ENCODE measurements around the gene MIEF1.
A peak's percentile ranks its signal among the peaks of the same experiment; 100 is the strongest.

The MIEF1 gene

GRCh38 chr22:39463931-39464390 lies 38.1 kb upstream of the MIEF1 start:
- no peak for ATAC-seq (replicated peaks; ENCODE audit: extremely low read depth, poor library complexity, severe bottlenecking)
- Mint-ChIP-seq H3K4me3 (no peak overlapping the region), H3K27me3 (peaks cover 37% of the 10 kb centered on the region), H3K4me1 (no peaks in the 10 kb centered on the region), H3K27ac (ENCODE audit: low read depth) (no peak overlapping the region), H3K36me3 (ENCODE audit: insufficient read depth) (no peaks in the 10 kb centered on the region), H3K9me3 (no peaks in the 10 kb centered on the region)
- no peak for DNase-seq (ENCODE audit: low spot score in 2 of 2)

- peaks cover 2% of the 10 kb centered on the region for H3K4me1 Mint-ChIP-seq
- H3K27ac Mint-ChIP-seq (ENCODE audit: low read depth), result no peak overlapping the region
- H3K4me3 Mint-ChIP-seq, result no peak overlapping the region
- peaks cover 1% of the 10 kb centered on the region for H3K36me3 Mint-ChIP-seq (ENCODE audit: insufficient read depth)
- ATAC-seq (replicated peaks; ENCODE audit: extremely low read depth, poor library complexity, severe bottlenecking) (no peak), DNase-seq (ENCODE audit: low spot score in 2 of 2) (no peak)
- H3K9me3 Mint-ChIP-seq, result no peaks in the 10 kb centered on the region
- H3K27me3 Mint-ChIP-seq, result peaks cover 14% of the 10 kb centered on the region
Observed at GRCh38 chr22:39466228-39467006, 35.7 kb upstream of the MIEF1 start.

- Mint-ChIP-seq H3K27me3 (peaks cover 7% of the 10 kb centered on the region), H3K4me1 (peaks cover 10% of the 10 kb centered on the region), H3K4me3 (no peak overlapping the region), H3K9me3 (no peaks in the 10 kb centered on the region), H3K27ac (ENCODE audit: low read depth) (no peak overlapping the region), H3K36me3 (ENCODE audit: insufficient read depth) (peaks cover 1% of the 10 kb centered on the region)
- DNase-seq (ENCODE audit: low spot score in 2 of 2) (no peak), ATAC-seq (replicated peaks; ENCODE audit: extremely low read depth, poor library complexity, severe bottlenecking) (no peak)
Observed at GRCh38 chr22:39467390-39467895, 34.6 kb upstream of the MIEF1 start.

GRCh38 chr22:39468487-39469325 lies 33.4 kb upstream of the MIEF1 start:
- DNase-seq (ENCODE audit: low spot score in 2 of 2) (no peak), ATAC-seq (replicated peaks; ENCODE audit: extremely low read depth, poor library complexity, severe bottlenecking) (no peak)
- Mint-ChIP-seq H3K4me1 (peaks cover 14% of the 10 kb centered on the region), H3K36me3 (ENCODE audit: insufficient read depth) (peaks cover 1% of the 10 kb centered on the region), H3K27ac (ENCODE audit: low read depth) (no peak overlapping the region), H3K27me3 (peaks cover 7% of the 10 kb centered on the region), H3K9me3 (no peaks in the 10 kb centered on the region), H3K4me3 (no peak overlapping the region)

GRCh38 chr22:39469326-39469680 lies 32.8 kb upstream of the MIEF1 start:
- ATAC-seq (replicated peaks; ENCODE audit: extremely low read depth, poor library complexity, severe bottlenecking), result no peak
- H3K4me3 Mint-ChIP-seq, result no peak overlapping the region
- no peak overlapping the region for H3K27ac Mint-ChIP-seq (ENCODE audit: low read depth)
- DNase-seq (ENCODE audit: low spot score in 2 of 2), result no peak
- H3K27me3 Mint-ChIP-seq, result peaks cover 7% of the 10 kb centered on the region
- peaks cover 14% of the 10 kb centered on the region for H3K4me1 Mint-ChIP-seq
- peaks cover 1% of the 10 kb centered on the region for H3K36me3 Mint-ChIP-seq (ENCODE audit: insufficient read depth)
- no peaks in the 10 kb centered on the region for H3K9me3 Mint-ChIP-seq

GRCh38 chr22:39469681-39470450 lies 32.2 kb upstream of the MIEF1 start:
- Mint-ChIP-seq H3K36me3 (ENCODE audit: insufficient read depth) (peaks cover 1% of the 10 kb centered on the region), H3K4me1 (peaks cover 14% of the 10 kb centered on the region), H3K9me3 (no peaks in the 10 kb centered on the region), H3K27me3 (peaks cover 7% of the 10 kb centered on the region), H3K27ac (ENCODE audit: low read depth) (peak overlapping the region; percentile 79), H3K4me3 (no peak overlapping the region)
- ATAC-seq (replicated peaks; ENCODE audit: extremely low read depth, poor library complexity, severe bottlenecking) (no peak), DNase-seq (ENCODE audit: low spot score in 2 of 2) (no peak)

- Mint-ChIP-seq H3K4me3 (no peak overlapping the region), H3K9me3 (no peaks in the 10 kb centered on the region), H3K36me3 (ENCODE audit: insufficient read depth) (peaks cover 1% of the 10 kb centered on the region), H3K27ac (ENCODE audit: low read depth) (peak overlapping the region; percentile 79), H3K4me1 (peaks cover 14% of the 10 kb centered on the region), H3K27me3 (peaks cover 7% of the 10 kb centered on the region)
- DNase-seq (ENCODE audit: low spot score in 2 of 2) (no peak), ATAC-seq (replicated peaks; ENCODE audit: extremely low read depth, poor library complexity, severe bottlenecking) (no peak)
Observed at GRCh38 chr22:39470451-39471291, 31.4 kb upstream of the MIEF1 start.

- DNase-seq (ENCODE audit: low spot score in 2 of 2) (no peak), ATAC-seq (replicated peaks; ENCODE audit: extremely low read depth, poor library complexity, severe bottlenecking) (peak; percentile 48)
- peaks cover 14% of the 10 kb centered on the region for H3K4me1 Mint-ChIP-seq
- peaks cover 7% of the 10 kb centered on the region for H3K27me3 Mint-ChIP-seq
- peaks cover 1% of the 10 kb centered on the region for H3K36me3 Mint-ChIP-seq (ENCODE audit: insufficient read depth)
- H3K4me3 Mint-ChIP-seq, result peak overlapping the region; percentile 27
- H3K9me3 Mint-ChIP-seq, result no peaks in the 10 kb centered on the region
- H3K27ac Mint-ChIP-seq (ENCODE audit: low read depth), result peak overlapping the region; percentile 23
Observed at GRCh38 chr22:39471381-39472141, 30.5 kb upstream of the MIEF1 start.

GRCh38 chr22:39472570-39473556 lies 29.2 kb upstream of the MIEF1 start:
- ATAC-seq (replicated peaks; ENCODE audit: extremely low read depth, poor library complexity, severe bottlenecking) (no peak), DNase-seq (ENCODE audit: low spot score in 2 of 2) (no peak)
- Mint-ChIP-seq H3K4me3 (no peak overlapping the region), H3K9me3 (no peaks in the 10 kb centered on the region), H3K4me1 (peaks cover 14% of the 10 kb centered on the region), H3K27ac (ENCODE audit: low read depth) (no peak overlapping the region), H3K36me3 (ENCODE audit: insufficient read depth) (peaks cover 1% of the 10 kb centered on the region), H3K27me3 (peaks cover 7% of the 10 kb centered on the region)

- Mint-ChIP-seq H3K36me3 (ENCODE audit: insufficient read depth) (peaks cover 1% of the 10 kb centered on the region), H3K27ac (ENCODE audit: low read depth) (no peak overlapping the region), H3K4me3 (no peak overlapping the region), H3K9me3 (no peaks in the 10 kb centered on the region), H3K27me3 (peaks cover under 1% of the 10 kb centered on the region), H3K4me1 (peaks cover 14% of the 10 kb centered on the region)
- DNase-seq (ENCODE audit: low spot score in 2 of 2) (no peak), ATAC-seq (replicated peaks; ENCODE audit: extremely low read depth, poor library complexity, severe bottlenecking) (no peak)
Observed at GRCh38 chr22:39473851-39474250, 28.2 kb upstream of the MIEF1 start.
